MM.1S (cell line): ENCODE measurements around the gene SYT3.
"Not testable (repeated sequence)": the region's sequence is repeated elsewhere in the genome, so short reads cannot be mapped to it uniquely, and the experiment has no call there.

Source experiments
- EZH2 ChIP-seq: fragments of 300-600 bp; sonication (generic); optimal IDR thresholded peaks from 2 replicates; pipeline ENCODE3; 2017; ENCODE audit warnings: low read depth, mild to moderate bottlenecking, antibody characterized with exemption, low read length, mixed read lengths
- EZH2phosphoT487 ChIP-seq: fragments of 300-600 bp; sonication (generic); IDR thresholded peaks from 2 replicates; pipeline ENCODE4 v1.6.1; 2018; ENCODE audit warnings: antibody characterized with exemption, low read length
- TF ChIP-seq, protein P1 (sequence below): fragments of 300-600 bp; sonication (generic); IDR thresholded peaks from 2 replicates; pipeline ENCODE4 v1.5.1; 2016; ENCODE audit warnings: antibody characterized with exemption, low read length, mixed read lengths

DNA sequence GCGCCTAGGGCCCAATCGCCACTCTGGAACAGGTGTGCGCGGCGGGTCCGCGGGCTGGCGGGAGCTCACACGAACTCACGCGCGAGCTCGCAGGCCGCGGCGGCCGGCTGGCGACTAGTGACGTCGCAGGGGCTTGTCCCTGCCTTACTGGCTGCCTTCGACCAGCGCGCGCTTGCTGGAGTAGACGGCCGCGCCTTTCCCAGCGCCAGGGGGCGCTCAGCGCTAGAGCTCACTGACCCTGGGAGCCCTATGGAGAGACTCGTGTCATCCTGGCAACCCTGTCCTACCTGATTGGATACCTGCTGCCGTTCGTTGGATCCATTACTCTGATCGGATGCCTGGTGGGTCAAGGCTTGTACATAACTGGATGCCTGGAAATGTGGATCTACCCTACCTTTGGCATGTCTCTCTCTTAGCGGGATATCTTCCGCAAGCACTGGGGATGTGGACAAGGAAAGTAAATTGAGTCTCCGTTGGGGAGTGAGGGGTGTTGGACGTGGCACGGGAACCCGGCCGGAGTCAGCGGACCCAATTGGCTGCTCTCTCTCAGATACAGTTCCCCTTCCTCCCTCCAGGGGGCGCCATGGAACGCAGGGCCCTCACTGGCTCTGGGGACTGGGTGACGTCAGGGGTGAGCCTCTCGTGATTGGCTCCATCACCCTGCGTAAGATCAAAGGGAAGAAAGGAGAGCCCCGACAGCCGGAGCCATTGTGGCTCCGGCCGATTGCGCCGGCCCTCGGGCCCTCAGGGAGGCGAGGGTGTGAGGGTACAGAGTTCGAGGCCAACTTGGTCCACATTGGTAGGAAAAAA is 35.2 kb downstream of the SYT3 start:
- TF ChIP-seq, protein P1, sequence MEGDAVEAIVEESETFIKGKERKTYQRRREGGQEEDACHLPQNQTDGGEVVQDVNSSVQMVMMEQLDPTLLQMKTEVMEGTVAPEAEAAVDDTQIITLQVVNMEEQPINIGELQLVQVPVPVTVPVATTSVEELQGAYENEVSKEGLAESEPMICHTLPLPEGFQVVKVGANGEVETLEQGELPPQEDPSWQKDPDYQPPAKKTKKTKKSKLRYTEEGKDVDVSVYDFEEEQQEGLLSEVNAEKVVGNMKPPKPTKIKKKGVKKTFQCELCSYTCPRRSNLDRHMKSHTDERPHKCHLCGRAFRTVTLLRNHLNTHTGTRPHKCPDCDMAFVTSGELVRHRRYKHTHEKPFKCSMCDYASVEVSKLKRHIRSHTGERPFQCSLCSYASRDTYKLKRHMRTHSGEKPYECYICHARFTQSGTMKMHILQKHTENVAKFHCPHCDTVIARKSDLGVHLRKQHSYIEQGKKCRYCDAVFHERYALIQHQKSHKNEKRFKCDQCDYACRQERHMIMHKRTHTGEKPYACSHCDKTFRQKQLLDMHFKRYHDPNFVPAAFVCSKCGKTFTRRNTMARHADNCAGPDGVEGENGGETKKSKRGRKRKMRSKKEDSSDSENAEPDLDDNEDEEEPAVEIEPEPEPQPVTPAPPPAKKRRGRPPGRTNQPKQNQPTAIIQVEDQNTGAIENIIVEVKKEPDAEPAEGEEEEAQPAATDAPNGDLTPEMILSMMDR: not testable (repeated sequence)
- not testable (repeated sequence) for TF ChIP-seq EZH2phosphoT487, EZH2
